Gastroesophageal sphincter (tissue), 3 donors: Measurements from ENCODE around the gene TEX14.

Source experiments
- CTCF ChIP-seq, 4 experiments: fragments of 200-600 bp in 2 of 4; fragments of 450-650 bp in 2 of 4; sonication (generic) in 1 of 4; IDR thresholded peaks; one replicate each; pipeline ENCODE4 v1.5.1; 2017 to 2019; ENCODE audit warnings: antibody characterized with exemption in 4 of 4, mild to moderate bottlenecking in 2 of 4, moderate library complexity in 2 of 4
- EP300 ChIP-seq: sonication (generic); formaldehyde crosslinking; IDR thresholded peaks from one replicate; pipeline ENCODE4 v1.6.1; 2017; ENCODE audit warnings: antibody characterized with exemption, mild to moderate bottlenecking
- POLR2A ChIP-seq, 2 donors: fragments of 450-650 bp; IDR thresholded peaks; one replicate each; pipeline ENCODE4 v1.6.1; 2017; ENCODE audit warnings: antibody characterized with exemption in 2 of 2, mild to moderate bottlenecking in 2 of 2, moderate library complexity in 1 of 2
- POLR2AphosphoS5 ChIP-seq: sonication (generic); formaldehyde crosslinking; IDR thresholded peaks from one replicate; pipeline ENCODE4 v1.6.1; 2017; ENCODE audit warnings: antibody characterized with exemption

GRCh38 chr17:58660621-58661020, 31.2 kb downstream of the TEX14 start:
- no peak for TF ChIP-seq POLR2AphosphoS5
- TF ChIP-seq CTCF (IDR thresholded peaks at IDR 0.05): no peak
- TF ChIP-seq EP300: no peak
- no peak for TF ChIP-seq POLR2A (IDR thresholded peaks at IDR 0.05)
